MM.1S (cell line): ENCODE results near the gene DAB2IP.

Experiments
- EZH2 ChIP-seq: fragments of 300-600 bp; sonication (generic); optimal IDR thresholded peaks from 2 replicates; pipeline ENCODE3; 2017; ENCODE audit warnings: low read depth, mild to moderate bottlenecking, antibody characterized with exemption, low read length, mixed read lengths
- EZH2phosphoT487 ChIP-seq: fragments of 300-600 bp; sonication (generic); IDR thresholded peaks from 2 replicates; pipeline ENCODE4 v1.6.1; 2018; ENCODE audit warnings: antibody characterized with exemption, low read length
- TF ChIP-seq, protein P1 (sequence below): fragments of 300-600 bp; sonication (generic); IDR thresholded peaks from 2 replicates; pipeline ENCODE4 v1.5.1; 2016; ENCODE audit warnings: antibody characterized with exemption, low read length, mixed read lengths

GRCh38 chr9:121822093-121823085, 171.0 kb downstream of the DAB2IP start:
- TF ChIP-seq, protein P1, sequence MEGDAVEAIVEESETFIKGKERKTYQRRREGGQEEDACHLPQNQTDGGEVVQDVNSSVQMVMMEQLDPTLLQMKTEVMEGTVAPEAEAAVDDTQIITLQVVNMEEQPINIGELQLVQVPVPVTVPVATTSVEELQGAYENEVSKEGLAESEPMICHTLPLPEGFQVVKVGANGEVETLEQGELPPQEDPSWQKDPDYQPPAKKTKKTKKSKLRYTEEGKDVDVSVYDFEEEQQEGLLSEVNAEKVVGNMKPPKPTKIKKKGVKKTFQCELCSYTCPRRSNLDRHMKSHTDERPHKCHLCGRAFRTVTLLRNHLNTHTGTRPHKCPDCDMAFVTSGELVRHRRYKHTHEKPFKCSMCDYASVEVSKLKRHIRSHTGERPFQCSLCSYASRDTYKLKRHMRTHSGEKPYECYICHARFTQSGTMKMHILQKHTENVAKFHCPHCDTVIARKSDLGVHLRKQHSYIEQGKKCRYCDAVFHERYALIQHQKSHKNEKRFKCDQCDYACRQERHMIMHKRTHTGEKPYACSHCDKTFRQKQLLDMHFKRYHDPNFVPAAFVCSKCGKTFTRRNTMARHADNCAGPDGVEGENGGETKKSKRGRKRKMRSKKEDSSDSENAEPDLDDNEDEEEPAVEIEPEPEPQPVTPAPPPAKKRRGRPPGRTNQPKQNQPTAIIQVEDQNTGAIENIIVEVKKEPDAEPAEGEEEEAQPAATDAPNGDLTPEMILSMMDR = no peak
- TF ChIP-seq EZH2 (no peak), EZH2phosphoT487 (no peak)
